Measurements from ENCODE around the gene RFT1.

The RFT1 gene

DNA sequence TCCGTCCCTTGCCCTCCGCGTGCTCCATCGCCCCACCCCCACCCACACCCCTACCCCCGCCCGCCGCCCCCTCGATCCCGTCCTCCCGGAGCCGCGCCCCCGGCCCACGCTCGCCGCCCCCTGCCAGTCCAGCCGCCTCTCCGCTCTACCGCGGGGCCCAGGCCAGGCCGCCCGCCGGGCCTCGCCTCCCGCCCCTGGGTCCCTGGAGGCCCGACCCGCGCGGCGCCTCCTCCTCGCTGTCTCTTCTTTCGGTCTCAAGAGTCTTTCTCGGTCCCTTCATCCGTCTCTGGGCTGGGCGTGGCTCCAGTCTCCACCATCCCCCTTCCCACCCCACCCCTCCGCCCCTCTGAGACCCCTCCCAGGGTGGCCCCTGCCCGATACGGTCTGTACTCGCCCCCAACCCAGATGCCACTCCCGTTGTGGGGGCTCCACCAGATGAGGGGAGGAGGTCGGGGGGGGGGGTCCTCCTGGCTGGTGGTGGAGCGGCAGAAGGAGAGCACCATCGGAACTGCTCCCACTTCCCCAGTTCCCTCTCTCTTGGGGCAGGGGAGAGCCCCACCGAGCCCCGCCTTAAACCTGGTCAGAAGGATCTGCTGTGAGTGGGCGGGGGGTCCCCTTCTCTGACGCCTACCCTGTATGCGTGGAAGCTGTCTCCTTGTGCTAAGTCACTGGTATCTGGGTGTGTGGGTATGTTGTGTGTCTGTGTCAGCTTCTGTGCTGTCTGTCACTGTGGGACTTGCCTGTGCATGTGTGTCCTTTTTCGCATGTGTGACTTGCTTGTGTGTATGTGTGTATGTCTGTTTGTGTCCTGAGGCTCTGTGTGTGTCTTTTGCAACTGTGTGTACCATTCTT is 31.8 kb upstream of the RFT1 start:
- no peaks in the 10 kb centered on the region for H3K9me2 ChIP-seq (replicated peaks; ENCODE audit: control insufficient read depth, low read length)
- H4K20me1 ChIP-seq (ENCODE audit: control insufficient read depth, insufficient read depth, low read depth, low read length) = peaks cover 27% of the 10 kb centered on the region; the same call in 1 of the 2 replicates
- no peaks in the 10 kb centered on the region for H3K9me3 ChIP-seq (ENCODE audit: control insufficient read depth, insufficient read depth, low read length)
- peaks cover 67% of the 10 kb centered on the region for H3K79me2 ChIP-seq (ENCODE audit: control insufficient read depth, low read length)
- peak overlapping the region; percentile 73 for H3K27ac ChIP-seq (ENCODE audit: low read depth, low read length)
- peaks cover 84% of the 10 kb centered on the region for H3K4me1 ChIP-seq (ENCODE audit: control insufficient read depth, low read length)
- peaks cover 21% of the 10 kb centered on the region for H3F3A ChIP-seq (ENCODE audit: control insufficient read depth, insufficient read depth)
- peak overlapping the region; percentile 98 for H3K4me2 ChIP-seq (ENCODE audit: low read length)
- no peaks in the 10 kb centered on the region for H3K27me3 ChIP-seq (ENCODE audit: control insufficient read depth, low read length)
- H3K36me3 ChIP-seq (ENCODE audit: control insufficient read depth, low read length) = peaks cover 47% of the 10 kb centered on the region
- TF ChIP-seq EZH2phosphoT487 (IDR thresholded peaks at IDR 0.05; ENCODE audit: borderline replicate concordance, low read length) = no peak
- TF ChIP-seq, protein P1, sequence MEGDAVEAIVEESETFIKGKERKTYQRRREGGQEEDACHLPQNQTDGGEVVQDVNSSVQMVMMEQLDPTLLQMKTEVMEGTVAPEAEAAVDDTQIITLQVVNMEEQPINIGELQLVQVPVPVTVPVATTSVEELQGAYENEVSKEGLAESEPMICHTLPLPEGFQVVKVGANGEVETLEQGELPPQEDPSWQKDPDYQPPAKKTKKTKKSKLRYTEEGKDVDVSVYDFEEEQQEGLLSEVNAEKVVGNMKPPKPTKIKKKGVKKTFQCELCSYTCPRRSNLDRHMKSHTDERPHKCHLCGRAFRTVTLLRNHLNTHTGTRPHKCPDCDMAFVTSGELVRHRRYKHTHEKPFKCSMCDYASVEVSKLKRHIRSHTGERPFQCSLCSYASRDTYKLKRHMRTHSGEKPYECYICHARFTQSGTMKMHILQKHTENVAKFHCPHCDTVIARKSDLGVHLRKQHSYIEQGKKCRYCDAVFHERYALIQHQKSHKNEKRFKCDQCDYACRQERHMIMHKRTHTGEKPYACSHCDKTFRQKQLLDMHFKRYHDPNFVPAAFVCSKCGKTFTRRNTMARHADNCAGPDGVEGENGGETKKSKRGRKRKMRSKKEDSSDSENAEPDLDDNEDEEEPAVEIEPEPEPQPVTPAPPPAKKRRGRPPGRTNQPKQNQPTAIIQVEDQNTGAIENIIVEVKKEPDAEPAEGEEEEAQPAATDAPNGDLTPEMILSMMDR (IDR thresholded peaks at IDR 0.05; ENCODE audit: low read depth, low read length, poor library complexity, severe bottlenecking) = no peak
- H3K4me3 ChIP-seq (ENCODE audit: low read length) = peak overlapping the region; percentile 95

DNA sequence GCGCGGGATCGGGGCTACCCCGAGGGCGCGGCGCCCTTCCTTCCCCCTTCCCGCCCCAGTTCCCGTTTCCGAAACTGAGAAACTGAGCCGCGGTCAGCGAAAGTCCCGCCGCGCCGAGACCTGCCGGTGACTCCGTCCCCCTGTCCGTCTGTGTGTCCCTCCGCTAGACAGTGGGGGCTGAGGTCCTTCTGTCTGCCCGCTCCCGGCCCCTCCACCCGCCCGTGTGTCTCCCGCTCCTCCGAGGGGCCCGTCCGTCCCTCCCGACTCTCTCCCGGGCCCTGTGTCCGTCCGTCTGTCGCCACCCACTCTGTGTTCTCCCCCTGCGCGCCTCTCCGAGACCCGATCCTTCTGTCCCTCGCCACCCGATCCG is 31.2 kb upstream of the RFT1 start:
- peak overlapping the region; percentile 95 for H3K4me3 ChIP-seq (ENCODE audit: low read length)
- H3K79me2 ChIP-seq (ENCODE audit: control insufficient read depth, low read length) = peaks cover 61% of the 10 kb centered on the region
- TF ChIP-seq, protein P1 (IDR thresholded peaks at IDR 0.05; ENCODE audit: low read depth, low read length, poor library complexity, severe bottlenecking) = no peak
- no peak for TF ChIP-seq EZH2phosphoT487 (IDR thresholded peaks at IDR 0.05; ENCODE audit: borderline replicate concordance, low read length)
- H3K4me2 ChIP-seq (ENCODE audit: low read length) = peak overlapping the region; percentile 62
- no peaks in the 10 kb centered on the region for H3K9me3 ChIP-seq (ENCODE audit: control insufficient read depth, insufficient read depth, low read length)
- no peaks in the 10 kb centered on the region for H3K9me2 ChIP-seq (replicated peaks; ENCODE audit: control insufficient read depth, low read length)
- peaks cover 17% of the 10 kb centered on the region for H3F3A ChIP-seq (ENCODE audit: control insufficient read depth, insufficient read depth)
- H3K27me3 ChIP-seq (ENCODE audit: control insufficient read depth, low read length) = peaks cover 3% of the 10 kb centered on the region
- H3K36me3 ChIP-seq (ENCODE audit: control insufficient read depth, low read length) = peaks cover 43% of the 10 kb centered on the region
- H3K4me1 ChIP-seq (ENCODE audit: control insufficient read depth, low read length) = peaks cover 83% of the 10 kb centered on the region
- H3K27ac ChIP-seq (ENCODE audit: low read depth, low read length) = peak overlapping the region; percentile 73
- peaks cover 23% of the 10 kb centered on the region; the same call in 1 of the 2 replicates for H4K20me1 ChIP-seq (ENCODE audit: control insufficient read depth, insufficient read depth, low read depth, low read length)

DNA sequence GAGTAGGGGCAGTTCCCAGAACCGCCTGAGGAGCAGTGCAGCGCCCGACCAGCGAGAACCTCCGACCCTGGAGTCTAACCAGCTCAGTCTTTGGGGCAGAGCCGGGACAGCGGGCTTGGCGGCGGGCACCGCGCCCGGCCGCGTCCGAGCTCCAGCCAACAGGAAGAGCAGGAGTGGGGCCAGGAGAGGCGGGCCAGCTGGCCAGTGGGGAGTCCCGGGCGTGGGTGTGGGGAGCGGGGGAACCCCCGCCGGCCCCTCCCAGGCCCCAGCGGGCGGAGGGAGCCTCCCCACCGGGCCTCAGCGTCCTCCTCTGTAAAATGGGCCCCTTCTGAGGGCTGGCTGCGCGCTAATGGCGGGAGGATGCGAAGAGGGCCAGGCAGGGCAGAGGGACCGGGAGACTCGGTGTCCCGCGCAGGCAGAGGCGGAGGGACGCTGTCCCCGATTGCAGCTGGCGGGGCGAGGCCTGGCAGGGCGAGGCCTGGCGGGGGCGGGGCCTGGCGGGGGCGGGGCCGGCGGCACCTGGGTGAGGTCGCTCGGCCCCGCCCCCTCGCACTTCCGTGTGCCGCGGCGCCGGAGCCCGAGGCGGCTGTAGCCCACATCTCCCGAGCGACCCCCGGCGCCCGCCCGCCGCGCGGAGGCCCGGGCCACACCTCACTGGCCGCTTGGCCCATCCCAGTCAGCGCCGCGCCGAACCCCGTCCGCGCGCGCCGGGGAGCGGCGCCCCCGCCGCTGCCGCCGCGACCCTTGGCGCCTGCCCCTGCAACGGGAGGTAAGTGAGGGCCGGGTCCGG is 30.6 kb upstream of the RFT1 start, which contains the start of gene PRKCD:
PRKCD (plus strand) TSS at position 550 of the 790 bp plus-strand sequence. CDS start 17,214 bp downstream, outside the sequence.
- Histone ChIP-seq H3K4me3 (ENCODE audit: low read length) (peak within 1 kb of the TSS; percentile 95), H3K79me2 (ENCODE audit: control insufficient read depth, low read length) (peaks cover 55% of the 10 kb centered on the region), H3F3A (ENCODE audit: control insufficient read depth, insufficient read depth) (peaks cover 17% of the 10 kb centered on the region), H3K27me3 (ENCODE audit: control insufficient read depth, low read length) (peaks cover 3% of the 10 kb centered on the region), H3K27ac (ENCODE audit: low read depth, low read length) (peak within 1 kb of the TSS; percentile 73), H3K9me2 (replicated peaks; ENCODE audit: control insufficient read depth, low read length) (no peaks in the 10 kb centered on the region), H3K4me2 (ENCODE audit: low read length) (peak within 1 kb of the TSS; percentile 98), H4K20me1 (ENCODE audit: control insufficient read depth, insufficient read depth, low read depth, low read length) (peaks cover 22% of the 10 kb centered on the region; the same call in 1 of the 2 replicates), H3K36me3 (ENCODE audit: control insufficient read depth, low read length) (peaks cover 37% of the 10 kb centered on the region), H3K4me1 (ENCODE audit: control insufficient read depth, low read length) (peaks cover 77% of the 10 kb centered on the region), H3K9me3 (ENCODE audit: control insufficient read depth, insufficient read depth, low read length) (no peaks in the 10 kb centered on the region)
- no peak for TF ChIP-seq EZH2phosphoT487 (IDR thresholded peaks at IDR 0.05; ENCODE audit: borderline replicate concordance, low read length)
- TF ChIP-seq, protein P1 (IDR thresholded peaks at IDR 0.05; ENCODE audit: low read depth, low read length, poor library complexity, severe bottlenecking) = peak; percentile 38

All from DOHH2 (cell line).